Spleen (tissue), 11 donors: ENCODE measurements around the gene FAM50A. TPM values are rescaled to one million over a fixed set of nuclear protein-coding genes. Genes with fewer than 3 reads are reported as not detected.

Experiments used
- DNase-seq: peaks from one replicate; pipeline ENCODE4 v3.0.0-alpha.2; 2020
- H3K27ac ChIP-seq, 8 donors: fragments of 200-600 bp; sonication (generic) in 7 of 8; 1 replicate in 4 of 8; 2 replicates in 4 of 8; pipeline versions ENCODE4 v1.5.0 to v1.8.0; 2016 to 2021; ENCODE audit warnings: inconsistent platforms in 4 of 8, mild to moderate bottlenecking in 4 of 8, moderate library complexity in 1 of 8
- H3K27me3 ChIP-seq, 7 donors: fragments of 200-600 bp; sonication (generic) in 6 of 7; replicated peaks in 1 of 7; 1 replicate in 4 of 7; 2 replicates in 3 of 7; pipeline versions ENCODE4 v1.5.0 to v1.8.0; 2016 to 2021; ENCODE audit warnings: inconsistent platforms in 3 of 7, mild to moderate bottlenecking in 1 of 7
- H3K36me3 ChIP-seq, 6 donors: fragments of 200-600 bp; sonication (generic) in 5 of 6; 1 replicate in 4 of 6; 2 replicates in 2 of 6; pipeline versions ENCODE4 v1.5.0 to v1.8.0; 2016 to 2021; ENCODE audit warnings: inconsistent platforms in 2 of 6
- H3K4me1 ChIP-seq, 6 donors: fragments of 200-600 bp; sonication (generic) in 5 of 6; 1 replicate in 3 of 6; 2 replicates in 3 of 6; pipeline versions ENCODE4 v1.5.0 to v1.8.0; 2016 to 2021; ENCODE audit warnings: inconsistent platforms in 3 of 6
- H3K4me3 ChIP-seq, 8 donors: fragments of 200-600 bp; sonication (generic) in 7 of 8; 1 replicate in 4 of 8; 2 replicates in 4 of 8; pipeline versions ENCODE4 v1.5.0 to v1.8.0; 2016 to 2021; ENCODE audit warnings: inconsistent platforms in 4 of 8, mild to moderate bottlenecking in 4 of 8, moderate library complexity in 2 of 8
- H3K9me3 ChIP-seq, 8 donors: fragments of 200-600 bp; sonication (generic) in 7 of 8; 1 replicate in 4 of 8; 2 replicates in 4 of 8; pipeline versions ENCODE4 v1.5.0 to v1.8.0; 2016 to 2021; ENCODE audit warnings: inconsistent platforms in 4 of 8
- CTCF ChIP-seq, 11 experiments: fragments of 200-600 bp in 7 of 11; fragments of 450-650 bp in 4 of 11; sonication (generic) in 4 of 11; IDR thresholded peaks in 8 of 11; conservative IDR thresholded peaks in 3 of 11; 1 replicate in 7 of 11; 2 replicates in 4 of 11; pipeline versions ENCODE4 v1.4.0 to v1.8.0; 2016 to 2021; ENCODE audit warnings: antibody characterized with exemption in 11 of 11, inconsistent platforms in 4 of 11, mild to moderate bottlenecking in 1 of 11
- POLR2A ChIP-seq, 3 donors: fragments of 450-650 bp; IDR thresholded peaks; one replicate each; pipeline ENCODE4 v1.5.1; 2017; ENCODE audit warnings: antibody characterized with exemption in 3 of 3, mild to moderate bottlenecking in 1 of 3
- POLR2AphosphoS5 ChIP-seq, 3 donors: sonication (generic); formaldehyde crosslinking; IDR thresholded peaks; one replicate each; pipeline ENCODE4 v1.5.1; 2017; ENCODE audit warnings: antibody characterized with exemption in 3 of 3
- WGBS, 5 donors: extraction: QIAGEN DNeasy Blood & Tissue Kit in 3 of 5; methylation state at CpG; one replicate each; pipeline versions ENCODE4 v1.1.5 to v1.1.7; 2013 to 2018; 5-methylcytosine and 5-hydroxymethylcytosine counted together
- intact Hi-C: fragments of 100-400 bp; cut with DNase I; formaldehyde crosslinking; loops from one replicate; pipeline ENCODE4 v1.15.0; 2023; ENCODE audit warnings: low total_unique reads
- polyA plus RNA-seq, 3 donors: library from polyadenylated mRNA; stranded (reverse); fragments of 200-250 nt; gene quantifications; one replicate each; pipeline ENCODE4 v1.2.1, GENCODE V29; 2013
- total RNA-seq, 7 donors: library from RNA; depleted of rRNA in 3 of 7; stranded (reverse); fragments of >200 nt in 3 of 7; fragmentation: NEBNext Ultra II Directional in 4 of 7; extraction: Animal tissue kit (Norgen Biotek cat#: 25700) in 4 of 7; gene quantifications; one replicate each; pipeline versions ENCODE4 v1.1.0 to v1.2.1, GENCODE V29; 2016 to 2021
- donor health status: healthy with polysubstance abuse.
- donor health status: DM: no; HTN: no; CAD: no; lungs with moderate emphysema.
- donor health status: DM: no; HTN: no; CAD: no.
- donor health status: Bipolar disorder and iron deficiency.
- donor health status: healthy.
- donor health status: DM: no; HTN: no; CAD: no.
- donor health status: DM: yes; HTN: yes; CAD: no.

FAM50A gene
- total and polyA plus RNA-seq, 10 donors: 30.3 to 123 (median 47.9) TPM

GRCh38 chrX:154445776-154446175 lies 1.8 kb downstream of the FAM50A start:
- H3K4me1 ChIP-seq: peaks cover 5 to 42% (median 20%) of the 10 kb centered on the region in 6 donors
- TF ChIP-seq POLR2A (IDR thresholded peaks at IDR 0.05): no peak
- TF ChIP-seq POLR2AphosphoS5 (IDR thresholded peaks at IDR 0.05): no peak
- no peak for TF ChIP-seq CTCF (IDR thresholded peaks at IDR 0.05 in 8 of 11, conservative IDR thresholded peaks at IDR 0.05 in 3 of 11)
- WGBS, 5 donors: 90 to 96% (median 95%) methylated on average over 12 to 16 of the region's 16 CpGs
- intact Hi-C loops: no loop called here
- peaks cover 0 to 77% (median 34%) of the 10 kb centered on the region in 6 donors for H3K36me3 ChIP-seq
- H3K27me3 ChIP-seq: peaks cover 0 to 6% (median 0%) of the 10 kb centered on the region in 7 donors
- H3K9me3 ChIP-seq: no peaks in the 10 kb centered on the region
- H3K4me3 ChIP-seq: no peak overlapping the region
- peak; percentile 66 for DNase-seq
- H3K27ac ChIP-seq: no peak overlapping the region

- intact Hi-C loops: no loop called here
- TF ChIP-seq CTCF (IDR thresholded peaks at IDR 0.05 in 8 of 11, conservative IDR thresholded peaks at IDR 0.05 in 3 of 11) (no peak), POLR2A (IDR thresholded peaks at IDR 0.05) (no peak), POLR2AphosphoS5 (IDR thresholded peaks at IDR 0.05) (no peak)
- H3K4me3 ChIP-seq: no peak overlapping the region
- WGBS, 5 donors: 87 to 93% (median 91%) methylated on average over 7 to 12 of the region's 12 CpGs
- peaks cover 0 to 76% (median 33%) of the 10 kb centered on the region in 6 donors for H3K36me3 ChIP-seq
- peaks cover 0 to 6% (median 0%) of the 10 kb centered on the region in 7 donors for H3K27me3 ChIP-seq
- no peaks in the 10 kb centered on the region for H3K9me3 ChIP-seq
- peaks cover 5 to 39% (median 20%) of the 10 kb centered on the region in 6 donors for H3K4me1 ChIP-seq
- no peak for DNase-seq
- H3K27ac ChIP-seq: no peak overlapping the region
Measured at GRCh38 chrX:154446430-154446829, 2.5 kb downstream of the FAM50A start.

- peaks cover 4 to 26% (median 17%) of the 10 kb centered on the region in 6 donors for H3K4me1 ChIP-seq
- no peaks in the 10 kb centered on the region for H3K9me3 ChIP-seq
- WGBS, 5 donors: 91 to 97% (median 93%) methylated on average over 13 to 14 of the region's 14 CpGs
- H3K27me3 ChIP-seq: peaks cover 0 to 6% (median 0%) of the 10 kb centered on the region in 7 donors
- peaks cover 0 to 69% (median 23%) of the 10 kb centered on the region in 6 donors for H3K36me3 ChIP-seq
- intact Hi-C loops: no loop called here
- no peak overlapping the region for H3K4me3 ChIP-seq
- no peak for DNase-seq
- no peak overlapping the region for H3K27ac ChIP-seq
- no peak for TF ChIP-seq POLR2AphosphoS5 (IDR thresholded peaks at IDR 0.05)
Measured at GRCh38 chrX:154448484-154448883, 4.5 kb downstream of the FAM50A start.

GRCh38 chrX:154449618-154450017 lies 5.7 kb downstream of the FAM50A start:
- Histone ChIP-seq H3K4me1 (peaks cover 2 to 20% (median 13%) of the 10 kb centered on the region in 6 donors), H3K27me3 (peaks cover 0 to 1% (median 0%) of the 10 kb centered on the region in 7 donors), H3K27ac (no peak overlapping the region), H3K4me3 (no peak overlapping the region), H3K9me3 (no peaks in the 10 kb centered on the region), H3K36me3 (peaks cover 0 to 69% (median 23%) of the 10 kb centered on the region in 6 donors)
- TF ChIP-seq POLR2A (IDR thresholded peaks at IDR 0.05): no peak
- TF ChIP-seq CTCF (IDR thresholded peaks at IDR 0.05 in 8 of 11, conservative IDR thresholded peaks at IDR 0.05 in 3 of 11): no peak
- intact Hi-C loops: no loop called here
- 93 to 97% (median 95%) methylated on average over 6 to 18 of the region's 18 CpGs for WGBS, 5 donors
- DNase-seq: no peak
